Measurements from ENCODE around the gene CLGN. TPM values are rescaled to one million over a fixed set of nuclear protein-coding genes. Genes with fewer than 3 reads are reported as not detected.
A peak's percentile ranks its signal among the peaks of the same experiment; 100 is the strongest.

The CLGN gene
- polyA plus RNA-seq, 1 donor: 1.9 TPM

DNA sequence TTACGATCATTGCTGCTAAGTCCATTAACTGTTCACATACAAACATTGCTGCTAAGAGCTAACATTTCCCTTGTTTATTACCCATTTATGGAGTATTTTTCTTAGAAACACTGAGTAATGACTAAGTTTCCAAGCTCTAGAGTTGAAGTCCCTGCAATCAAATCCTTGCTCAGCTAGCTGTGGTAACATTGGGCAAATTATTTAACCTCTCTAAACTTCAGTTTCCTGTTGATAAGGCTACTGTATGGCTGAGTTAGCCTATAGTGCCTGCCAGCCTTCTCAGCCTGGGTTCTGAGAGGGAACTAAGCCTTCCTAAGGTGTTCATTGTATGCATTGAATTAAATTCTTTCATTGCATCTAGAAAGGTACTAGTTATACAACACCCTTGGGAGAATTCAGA, 69.2 kb downstream of the CLGN start:
- Histone ChIP-seq H3K36me3 (ENCODE audit: control insufficient read depth, insufficient read depth, low read length) (no peaks in the 10 kb centered on the region), H3K27me3 (ENCODE audit: control insufficient read depth, insufficient read depth, low read length) (no peaks in the 10 kb centered on the region), H3K4me3 (ENCODE audit: low read length) (no peak overlapping the region), H3K9me3 (ENCODE audit: control insufficient read depth, low read depth, low read length) (no peaks in the 10 kb centered on the region), H3K27ac (ENCODE audit: low read length) (no peak overlapping the region), H3K4me1 (ENCODE audit: control insufficient read depth, insufficient read depth, low read length) (peaks cover 5% of the 10 kb centered on the region)
- WGBS (ENCODE audit: insufficient coverage, low lambda C conversion rate): 40% methylated on average over 1 of the region's 1 CpG
- DNase-seq: no peak

DNA sequence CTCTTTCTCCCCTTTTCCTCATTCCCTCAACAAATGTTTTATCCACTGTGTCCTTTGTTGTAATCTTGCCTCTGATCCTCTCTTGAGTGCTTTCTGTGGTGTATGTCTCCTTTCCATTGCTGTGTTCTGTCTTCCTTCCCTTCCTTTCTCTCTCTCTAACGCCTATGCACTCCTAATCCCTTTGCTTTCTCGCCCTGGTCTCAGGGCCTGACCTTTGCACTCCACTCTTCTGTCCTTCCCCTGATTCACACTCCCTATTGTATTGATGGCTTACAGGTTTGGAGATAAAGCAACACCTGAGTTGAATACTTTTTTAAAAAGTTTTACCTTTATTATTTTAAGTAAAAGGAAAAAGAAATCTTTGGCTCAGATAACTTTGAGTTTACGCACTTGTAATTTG, 69.6 kb downstream of the CLGN start:
- H3K27me3 ChIP-seq (ENCODE audit: control insufficient read depth, insufficient read depth, low read length): no peaks in the 10 kb centered on the region
- no peaks in the 10 kb centered on the region for H3K9me3 ChIP-seq (ENCODE audit: control insufficient read depth, low read depth, low read length)
- H3K27ac ChIP-seq (ENCODE audit: low read length): no peak overlapping the region
- no peak for DNase-seq
- no peak overlapping the region for H3K4me3 ChIP-seq (ENCODE audit: low read length)
- H3K4me1 ChIP-seq (ENCODE audit: control insufficient read depth, insufficient read depth, low read length): peaks cover 3% of the 10 kb centered on the region
- 33% methylated on average over 3 of the region's 3 CpGs for WGBS (ENCODE audit: insufficient coverage, low lambda C conversion rate)
- H3K36me3 ChIP-seq (ENCODE audit: control insufficient read depth, insufficient read depth, low read length): no peaks in the 10 kb centered on the region

DNA sequence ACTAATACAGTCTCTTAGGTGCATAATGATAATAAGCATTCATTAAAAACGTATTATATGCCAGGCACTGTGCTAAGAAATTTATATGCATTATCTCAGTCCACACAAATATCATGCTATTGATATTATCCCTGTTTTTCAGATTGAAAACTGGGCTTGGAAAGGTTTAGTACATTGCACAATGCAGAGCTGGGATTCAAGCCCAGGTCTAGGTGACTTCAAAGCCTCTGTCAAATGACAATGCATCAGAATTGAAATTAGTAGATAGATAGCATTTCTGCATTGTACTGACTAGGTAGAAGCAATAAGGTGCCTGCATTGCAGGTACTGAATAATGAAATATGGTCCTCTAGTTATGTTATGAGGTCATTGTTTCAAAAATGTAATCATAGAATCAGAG, 72.2 kb downstream of the CLGN start:
- Histone ChIP-seq H3K4me1 (ENCODE audit: control insufficient read depth, insufficient read depth, low read length) (no peaks in the 10 kb centered on the region), H3K4me3 (ENCODE audit: low read length) (no peak overlapping the region), H3K27ac (ENCODE audit: low read length) (no peak overlapping the region), H3K27me3 (ENCODE audit: control insufficient read depth, insufficient read depth, low read length) (no peaks in the 10 kb centered on the region), H3K36me3 (ENCODE audit: control insufficient read depth, insufficient read depth, low read length) (no peaks in the 10 kb centered on the region), H3K9me3 (ENCODE audit: control insufficient read depth, low read depth, low read length) (no peaks in the 10 kb centered on the region)
- DNase-seq: no peak
- WGBS (ENCODE audit: insufficient coverage, low lambda C conversion rate): 83% methylated on average over 1 of the region's 1 CpG

DNA sequence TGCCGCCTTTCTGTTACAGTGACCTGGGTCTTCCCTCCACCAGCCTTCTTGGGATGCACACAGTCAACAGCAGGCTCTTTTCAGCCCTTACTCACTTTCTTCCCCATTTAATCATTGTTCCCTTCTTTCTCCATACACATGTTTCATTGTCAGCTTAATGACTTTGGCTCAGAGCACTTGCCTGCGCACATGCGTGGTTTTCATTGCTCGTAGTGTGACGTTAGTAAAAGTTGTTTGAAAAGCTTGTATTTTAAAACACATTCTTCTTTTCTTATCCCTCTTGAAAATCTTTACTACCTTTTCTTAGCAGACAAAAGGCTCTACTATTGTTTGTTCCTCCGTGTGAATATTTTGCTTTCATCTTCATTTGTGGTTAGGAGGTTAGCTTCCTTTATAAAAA, 73.7 kb downstream of the CLGN start:
- Histone ChIP-seq H3K4me3 (ENCODE audit: low read length) (no peak overlapping the region), H3K9me3 (ENCODE audit: control insufficient read depth, low read depth, low read length) (no peaks in the 10 kb centered on the region), H3K36me3 (ENCODE audit: control insufficient read depth, insufficient read depth, low read length) (no peaks in the 10 kb centered on the region), H3K27ac (ENCODE audit: low read length) (no peak overlapping the region), H3K27me3 (ENCODE audit: control insufficient read depth, insufficient read depth, low read length) (no peaks in the 10 kb centered on the region), H3K4me1 (ENCODE audit: control insufficient read depth, insufficient read depth, low read length) (no peaks in the 10 kb centered on the region)
- WGBS (ENCODE audit: insufficient coverage, low lambda C conversion rate): 67% methylated on average over 3 of the region's 6 CpGs
- no peak for DNase-seq

DNA sequence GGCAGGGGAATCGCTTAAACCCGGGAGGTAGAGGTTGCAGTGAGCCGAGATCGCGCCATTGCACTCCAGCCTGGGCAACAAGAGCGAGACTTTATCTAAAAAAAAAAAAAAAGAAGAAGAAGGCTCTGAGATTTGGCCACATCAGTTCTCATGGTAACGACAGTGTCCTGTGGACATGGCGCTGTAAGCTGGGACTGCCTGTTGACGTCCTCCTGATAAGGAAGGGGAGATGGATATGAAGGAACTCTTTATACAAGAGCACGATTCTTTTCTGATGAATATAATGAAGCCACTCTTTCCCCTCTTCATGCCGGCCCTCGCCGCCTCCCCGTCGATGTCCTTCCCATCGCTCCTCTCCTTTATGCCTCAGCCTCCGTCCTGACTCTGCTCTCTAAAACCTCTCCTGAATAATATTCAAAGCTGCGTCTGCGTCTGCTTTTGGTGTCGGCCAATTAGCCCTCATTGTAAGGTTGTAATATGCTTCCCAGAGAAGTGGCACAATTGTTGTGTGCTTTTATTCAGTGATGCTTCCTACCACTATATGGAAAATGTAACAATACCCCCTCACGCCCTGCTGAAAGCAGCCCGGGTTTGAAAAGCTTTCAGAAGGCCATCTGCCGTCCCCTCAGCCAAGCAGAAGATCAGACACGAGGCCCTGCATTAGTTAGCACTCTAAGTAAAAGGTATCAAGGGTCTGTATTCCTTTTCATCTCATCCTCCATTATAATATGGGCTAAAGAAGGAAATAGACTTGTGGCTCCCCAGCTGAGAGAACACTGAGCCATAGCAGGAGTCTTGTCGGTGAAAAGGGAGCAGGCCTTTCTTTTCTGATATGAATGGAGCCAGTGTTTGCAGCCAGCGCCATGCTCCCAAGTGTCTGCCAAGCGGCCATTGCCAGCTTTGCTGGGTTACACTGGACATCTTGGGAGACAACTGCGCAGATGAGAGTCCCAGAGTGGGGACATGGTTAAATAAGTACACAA, 76.1 kb downstream of the CLGN start:
- WGBS (ENCODE audit: insufficient coverage, low lambda C conversion rate): 100% methylated on average over 4 of the region's 28 CpGs
- no peaks in the 10 kb centered on the region for H3K27me3 ChIP-seq (ENCODE audit: control insufficient read depth, insufficient read depth, low read length)
- no peak for DNase-seq
- no peaks in the 10 kb centered on the region for H3K9me3 ChIP-seq (ENCODE audit: control insufficient read depth, low read depth, low read length)
- H3K36me3 ChIP-seq (ENCODE audit: control insufficient read depth, insufficient read depth, low read length): no peaks in the 10 kb centered on the region
- no peak overlapping the region for H3K4me3 ChIP-seq (ENCODE audit: low read length)
- H3K27ac ChIP-seq (ENCODE audit: low read length): no peak overlapping the region
- no peaks in the 10 kb centered on the region for H3K4me1 ChIP-seq (ENCODE audit: control insufficient read depth, insufficient read depth, low read length)

DNA sequence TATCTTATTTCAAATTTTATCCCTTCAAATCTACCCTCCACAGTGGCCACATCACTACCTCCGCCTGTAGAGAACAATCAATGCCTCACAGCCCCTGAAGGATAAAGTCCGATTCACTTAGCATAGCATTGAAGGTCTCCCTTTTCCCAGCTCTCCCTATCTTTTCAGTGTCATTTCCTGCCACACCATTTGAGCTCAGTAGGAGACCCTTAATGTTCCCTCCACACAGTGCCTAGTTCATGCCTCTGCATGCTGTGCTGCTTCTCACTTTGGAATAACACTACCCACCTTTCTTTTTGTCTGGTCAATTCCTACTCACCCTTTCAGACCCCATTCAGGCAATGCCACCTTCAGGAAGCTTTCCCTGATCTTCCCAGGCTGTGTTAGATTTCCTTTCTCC, 77.6 kb downstream of the CLGN start:
- Histone ChIP-seq H3K36me3 (ENCODE audit: control insufficient read depth, insufficient read depth, low read length) (no peaks in the 10 kb centered on the region), H3K9me3 (ENCODE audit: control insufficient read depth, low read depth, low read length) (no peaks in the 10 kb centered on the region), H3K27me3 (ENCODE audit: control insufficient read depth, insufficient read depth, low read length) (no peaks in the 10 kb centered on the region), H3K4me3 (ENCODE audit: low read length) (no peak overlapping the region), H3K4me1 (ENCODE audit: control insufficient read depth, insufficient read depth, low read length) (no peaks in the 10 kb centered on the region), H3K27ac (ENCODE audit: low read length) (no peak overlapping the region)
- no CpG with 5 or more reads among the region's 2 CpGs for WGBS (ENCODE audit: insufficient coverage, low lambda C conversion rate)
- DNase-seq: no peak

DNA sequence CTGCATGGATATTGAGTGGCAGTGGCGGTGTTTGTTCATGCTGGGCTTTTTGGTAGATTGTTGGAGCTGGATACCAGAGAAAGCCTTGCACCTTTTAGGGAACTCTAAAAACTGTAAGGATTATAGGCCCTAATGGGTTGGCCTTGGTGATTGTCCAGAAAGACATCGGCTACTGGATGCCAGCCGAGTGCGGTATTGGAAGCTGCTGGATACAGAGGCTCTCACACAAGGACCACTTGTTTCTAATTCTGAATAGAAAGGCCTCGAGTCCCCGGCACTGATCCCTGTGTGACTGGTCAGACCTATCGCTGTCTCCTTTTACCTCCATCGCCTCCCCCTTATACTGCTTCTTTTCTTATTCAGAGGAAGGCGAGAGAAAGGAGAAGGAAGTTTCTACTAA, 81.3 kb downstream of the CLGN start:
- Histone ChIP-seq H3K27me3 (ENCODE audit: control insufficient read depth, insufficient read depth, low read length) (no peaks in the 10 kb centered on the region), H3K4me1 (ENCODE audit: control insufficient read depth, insufficient read depth, low read length) (no peaks in the 10 kb centered on the region), H3K9me3 (ENCODE audit: control insufficient read depth, low read depth, low read length) (no peaks in the 10 kb centered on the region), H3K36me3 (ENCODE audit: control insufficient read depth, insufficient read depth, low read length) (no peaks in the 10 kb centered on the region), H3K4me3 (ENCODE audit: low read length) (no peak overlapping the region), H3K27ac (ENCODE audit: low read length) (no peak overlapping the region)
- 100% methylated on average over 1 of the region's 9 CpGs for WGBS (ENCODE audit: insufficient coverage, low lambda C conversion rate)
- no peak for DNase-seq

DNA sequence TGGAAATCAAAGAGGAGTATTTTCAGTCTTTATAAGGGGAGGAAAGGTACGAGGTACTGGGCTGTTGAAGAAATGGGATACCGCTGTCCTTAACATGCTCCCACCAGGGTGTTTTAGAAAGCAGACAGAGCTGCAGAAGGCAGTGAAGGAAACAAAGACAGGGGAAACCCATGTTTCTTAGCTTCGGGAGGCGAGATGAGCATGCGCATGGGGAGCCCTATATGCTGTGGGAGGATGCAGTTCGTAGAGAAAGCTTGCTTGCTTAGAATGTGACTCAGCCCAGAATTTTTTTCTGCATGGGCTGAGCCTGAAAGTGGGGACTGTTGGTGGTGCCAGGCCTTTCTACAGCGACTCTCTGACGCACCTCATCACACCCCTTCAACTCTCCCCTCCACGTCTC, 82.8 kb downstream of the CLGN start:
- no peak overlapping the region for H3K4me3 ChIP-seq (ENCODE audit: low read length)
- no peak overlapping the region for H3K27ac ChIP-seq (ENCODE audit: low read length)
- no peaks in the 10 kb centered on the region for H3K9me3 ChIP-seq (ENCODE audit: control insufficient read depth, low read depth, low read length)
- no peaks in the 10 kb centered on the region for H3K27me3 ChIP-seq (ENCODE audit: control insufficient read depth, insufficient read depth, low read length)
- H3K4me1 ChIP-seq (ENCODE audit: control insufficient read depth, insufficient read depth, low read length): no peaks in the 10 kb centered on the region
- H3K36me3 ChIP-seq (ENCODE audit: control insufficient read depth, insufficient read depth, low read length): no peaks in the 10 kb centered on the region
- peak in 1 of 2 donors; percentile 10 for DNase-seq
- no CpG with 5 or more reads among the region's 9 CpGs for WGBS (ENCODE audit: insufficient coverage, low lambda C conversion rate)

DNA sequence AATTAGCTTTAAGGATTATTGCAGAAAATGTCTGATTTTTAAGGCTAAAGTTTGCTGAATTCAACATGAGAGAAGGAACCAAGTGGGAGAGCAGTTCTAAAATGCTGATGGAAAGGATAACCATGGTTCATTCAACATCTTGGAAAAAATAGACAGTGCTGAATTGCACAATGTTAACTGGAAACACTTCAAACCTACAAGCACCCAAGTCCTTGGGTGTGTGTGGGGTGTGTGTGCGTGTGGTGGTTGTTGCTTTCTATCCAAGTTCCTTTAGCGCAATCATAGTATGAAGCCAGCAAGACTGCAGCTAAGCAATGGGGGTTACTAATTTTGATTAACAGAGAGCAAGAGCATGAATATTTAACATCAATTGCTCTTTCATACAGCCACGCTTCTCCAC, 83.3 kb downstream of the CLGN start:
- Histone ChIP-seq H3K27me3 (ENCODE audit: control insufficient read depth, insufficient read depth, low read length) (no peaks in the 10 kb centered on the region), H3K36me3 (ENCODE audit: control insufficient read depth, insufficient read depth, low read length) (no peaks in the 10 kb centered on the region), H3K9me3 (ENCODE audit: control insufficient read depth, low read depth, low read length) (no peaks in the 10 kb centered on the region), H3K27ac (ENCODE audit: low read length) (peak overlapping the region; percentile 67), H3K4me1 (ENCODE audit: control insufficient read depth, insufficient read depth, low read length) (no peaks in the 10 kb centered on the region), H3K4me3 (ENCODE audit: low read length) (peak overlapping the region; percentile 2)
- WGBS (ENCODE audit: insufficient coverage, low lambda C conversion rate): no CpG with 5 or more reads among the region's 3 CpGs
- peak in 1 of 2 donors; percentile 50 for DNase-seq

DNA sequence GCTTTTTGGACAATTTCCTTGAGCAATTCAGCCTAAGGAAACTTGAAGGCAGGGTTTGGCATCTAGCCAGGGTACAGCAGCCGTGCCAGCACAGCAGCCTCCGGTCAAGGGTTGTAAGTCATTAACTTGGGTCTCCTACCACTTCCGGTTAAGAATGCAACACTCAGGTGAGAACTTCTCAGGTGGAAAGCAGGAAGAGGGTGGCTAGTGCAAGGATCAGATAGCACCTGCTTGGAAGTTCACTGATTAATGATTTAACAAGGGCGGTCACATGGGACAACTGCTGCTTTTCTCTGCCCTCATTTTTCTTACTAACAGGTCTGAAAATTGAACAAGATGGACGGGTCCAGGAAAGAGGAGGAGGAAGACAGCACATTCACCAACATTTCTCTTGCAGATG, 84.1 kb downstream of the CLGN start:
- H3K9me3 ChIP-seq (ENCODE audit: control insufficient read depth, low read depth, low read length): no peaks in the 10 kb centered on the region
- WGBS (ENCODE audit: insufficient coverage, low lambda C conversion rate): 40% methylated on average over 2 of the region's 5 CpGs
- H3K4me1 ChIP-seq (ENCODE audit: control insufficient read depth, insufficient read depth, low read length): no peaks in the 10 kb centered on the region
- DNase-seq: peak; percentile 95 to 99
- H3K4me3 ChIP-seq (ENCODE audit: low read length): no peak overlapping the region
- no peaks in the 10 kb centered on the region for H3K36me3 ChIP-seq (ENCODE audit: control insufficient read depth, insufficient read depth, low read length)
- H3K27ac ChIP-seq (ENCODE audit: low read length): peak overlapping the region; percentile 77
- no peaks in the 10 kb centered on the region for H3K27me3 ChIP-seq (ENCODE audit: control insufficient read depth, insufficient read depth, low read length)

DNA sequence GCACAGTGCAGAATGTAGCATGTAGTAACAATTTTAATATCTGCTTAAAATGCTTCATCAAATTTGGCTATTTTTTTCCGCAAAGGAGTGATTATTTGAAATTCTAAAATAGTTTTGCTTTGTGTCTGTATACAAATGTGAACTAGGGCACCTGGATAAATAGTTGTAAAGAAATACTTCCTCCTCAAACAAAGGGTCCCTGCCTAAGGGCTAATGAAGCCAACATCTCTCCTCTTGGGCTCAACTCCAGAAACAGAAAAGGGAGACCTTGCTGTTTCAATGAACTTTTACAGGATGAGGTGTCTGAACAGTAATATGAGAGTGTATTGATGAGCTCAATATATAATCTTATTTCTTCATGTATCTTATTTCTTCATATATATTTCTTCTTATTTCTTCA, 84.8 kb downstream of the CLGN start:
- no peak for DNase-seq
- H3K4me1 ChIP-seq (ENCODE audit: control insufficient read depth, insufficient read depth, low read length): no peaks in the 10 kb centered on the region
- H3K27ac ChIP-seq (ENCODE audit: low read length): peak overlapping the region; percentile 77
- no peaks in the 10 kb centered on the region for H3K27me3 ChIP-seq (ENCODE audit: control insufficient read depth, insufficient read depth, low read length)
- WGBS (ENCODE audit: insufficient coverage, low lambda C conversion rate): 71% methylated on average over 1 of the region's 1 CpG
- H3K9me3 ChIP-seq (ENCODE audit: control insufficient read depth, low read depth, low read length): no peaks in the 10 kb centered on the region
- H3K4me3 ChIP-seq (ENCODE audit: low read length): no peak overlapping the region
- H3K36me3 ChIP-seq (ENCODE audit: control insufficient read depth, insufficient read depth, low read length): no peaks in the 10 kb centered on the region
